GM10248 (cell line): ENCODE results near the gene SEMA6A.

Source experiments
- CTCF ChIA-PET: fragments of 300-600 bp; sonication (Branson Sonifier 250); formaldehyde crosslinking; extraction: SDS; loops from one replicate; lab custom pipeline; 2021; ENCODE audit warnings: antibody characterized with exemption; lab: Yijun Ruan, JAX
- POLR2A ChIA-PET: fragments of 350-650 bp; sonication (Branson Sonifier 250); formaldehyde crosslinking; extraction: SDS; loops from one replicate; lab custom pipeline; 2020; ENCODE audit warnings: antibody characterized with exemption; lab: Yijun Ruan, JAX
- DNase-seq: peaks from one replicate; pipeline ENCODE4 v3.0.0; 2012; ENCODE audit errors: extremely low spot score
- TF ChIP-seq, protein P1 (sequence below): IDR thresholded peaks from 2 replicates; pipeline ENCODE4 v1.5.1; 2012; ENCODE audit warnings: mild to moderate bottlenecking, low read depth; ENCODE audit errors: extremely low read depth, missing control alignments, control extremely low read depth

SEMA6A gene

DNA sequence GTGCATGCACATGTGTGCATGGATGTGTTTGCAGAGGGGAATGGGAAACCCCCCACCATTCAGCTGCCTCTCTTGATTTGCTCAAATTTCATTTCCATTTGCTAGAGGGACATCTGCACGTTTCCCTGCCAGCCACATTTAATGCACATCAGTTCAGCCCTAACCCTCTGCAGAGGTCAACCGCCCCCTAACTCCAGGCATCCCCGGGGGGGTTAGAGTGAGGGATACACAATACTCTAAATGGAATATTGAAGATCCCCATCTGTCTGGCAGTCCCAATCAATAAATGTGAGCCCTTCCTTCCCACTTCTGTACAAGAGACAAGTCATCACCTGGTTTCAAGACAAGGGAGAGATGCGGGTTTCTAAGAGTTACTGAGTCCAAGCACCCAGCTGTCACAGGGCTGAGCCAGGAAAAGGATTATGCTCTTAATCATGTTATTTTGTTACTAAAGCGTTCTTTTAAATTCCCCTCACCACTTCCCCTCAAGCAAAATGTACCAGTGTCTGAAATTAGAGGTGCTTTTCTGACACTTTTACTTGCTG is 134.1 kb downstream of the SEMA6A start:
- POLR2A ChIA-PET, result no interaction called here
- DNase-seq, result no peak
- TF ChIP-seq, protein P1, sequence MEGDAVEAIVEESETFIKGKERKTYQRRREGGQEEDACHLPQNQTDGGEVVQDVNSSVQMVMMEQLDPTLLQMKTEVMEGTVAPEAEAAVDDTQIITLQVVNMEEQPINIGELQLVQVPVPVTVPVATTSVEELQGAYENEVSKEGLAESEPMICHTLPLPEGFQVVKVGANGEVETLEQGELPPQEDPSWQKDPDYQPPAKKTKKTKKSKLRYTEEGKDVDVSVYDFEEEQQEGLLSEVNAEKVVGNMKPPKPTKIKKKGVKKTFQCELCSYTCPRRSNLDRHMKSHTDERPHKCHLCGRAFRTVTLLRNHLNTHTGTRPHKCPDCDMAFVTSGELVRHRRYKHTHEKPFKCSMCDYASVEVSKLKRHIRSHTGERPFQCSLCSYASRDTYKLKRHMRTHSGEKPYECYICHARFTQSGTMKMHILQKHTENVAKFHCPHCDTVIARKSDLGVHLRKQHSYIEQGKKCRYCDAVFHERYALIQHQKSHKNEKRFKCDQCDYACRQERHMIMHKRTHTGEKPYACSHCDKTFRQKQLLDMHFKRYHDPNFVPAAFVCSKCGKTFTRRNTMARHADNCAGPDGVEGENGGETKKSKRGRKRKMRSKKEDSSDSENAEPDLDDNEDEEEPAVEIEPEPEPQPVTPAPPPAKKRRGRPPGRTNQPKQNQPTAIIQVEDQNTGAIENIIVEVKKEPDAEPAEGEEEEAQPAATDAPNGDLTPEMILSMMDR, result no peak
- CTCF ChIA-PET, result interaction anchor here (1.0 to 2.6 kb wide), 5 partner anchors 10 to 63 kb away, joined by 3 to 7 read pairs (median 3); no protein-coding TSS in a partner anchor

DNA sequence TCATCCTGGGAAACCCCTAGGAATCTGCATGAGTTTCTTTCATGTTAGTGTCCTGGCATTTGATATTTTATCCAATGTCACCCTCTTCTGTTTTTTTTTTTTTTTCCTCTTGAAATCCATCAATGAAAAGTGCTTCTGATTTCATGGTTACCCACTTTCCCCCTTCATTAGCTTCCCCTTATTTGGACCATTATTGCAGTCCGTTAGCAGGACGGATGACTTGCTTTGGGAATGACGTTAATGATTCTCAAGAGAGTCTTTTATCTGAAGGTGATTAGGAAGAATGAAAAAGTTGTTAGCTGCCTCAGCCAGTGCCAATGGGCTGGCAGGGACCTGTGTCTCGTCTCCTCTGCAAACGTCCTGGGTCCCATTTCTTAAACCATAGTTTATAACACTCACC is 134.7 kb downstream of the SEMA6A start:
- ChIA-PET CTCF (interaction anchor here (1.4 to 2.6 kb wide), 2 partner anchors 10 kb away, joined by 3 to 7 read pairs; no protein-coding TSS in a partner anchor), POLR2A (no interaction called here)
- TF ChIP-seq, protein P1, result no peak
- DNase-seq, result no peak

DNA sequence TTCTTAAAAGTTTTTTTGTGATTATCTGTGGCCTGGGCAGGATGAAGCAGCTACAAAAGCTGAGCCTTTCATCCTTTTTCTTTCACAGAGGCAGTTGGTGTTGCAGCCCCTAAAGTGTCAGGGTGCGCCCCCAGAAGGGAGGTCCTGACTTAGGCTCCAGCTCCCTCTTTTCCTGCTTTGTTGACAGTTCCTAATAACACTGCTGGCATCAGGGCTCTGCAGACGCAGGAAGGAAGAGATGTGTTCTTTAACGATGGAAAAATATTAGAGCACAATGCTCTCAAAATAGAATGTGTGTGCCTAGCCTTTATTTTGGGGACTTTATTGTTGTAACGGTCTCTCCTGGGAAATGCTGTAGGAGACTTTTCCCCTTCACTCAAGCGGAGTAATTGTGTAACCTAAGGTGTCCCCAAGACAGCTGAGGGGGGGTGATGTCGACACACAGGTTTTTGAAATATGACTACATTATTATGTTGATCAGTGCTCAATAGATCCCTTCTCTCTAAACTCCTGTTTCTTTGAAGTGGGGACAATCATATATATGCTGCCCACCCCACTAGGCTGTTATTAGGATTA is 135.6 kb downstream of the SEMA6A start:
- ChIA-PET CTCF (interaction anchor here (1.4 kb wide), 1 partner anchor 9 kb away, joined by 3 read pairs; no protein-coding TSS in a partner anchor), POLR2A (no interaction called here)
- TF ChIP-seq, protein P1, result no peak
- no peak for DNase-seq

DNA sequence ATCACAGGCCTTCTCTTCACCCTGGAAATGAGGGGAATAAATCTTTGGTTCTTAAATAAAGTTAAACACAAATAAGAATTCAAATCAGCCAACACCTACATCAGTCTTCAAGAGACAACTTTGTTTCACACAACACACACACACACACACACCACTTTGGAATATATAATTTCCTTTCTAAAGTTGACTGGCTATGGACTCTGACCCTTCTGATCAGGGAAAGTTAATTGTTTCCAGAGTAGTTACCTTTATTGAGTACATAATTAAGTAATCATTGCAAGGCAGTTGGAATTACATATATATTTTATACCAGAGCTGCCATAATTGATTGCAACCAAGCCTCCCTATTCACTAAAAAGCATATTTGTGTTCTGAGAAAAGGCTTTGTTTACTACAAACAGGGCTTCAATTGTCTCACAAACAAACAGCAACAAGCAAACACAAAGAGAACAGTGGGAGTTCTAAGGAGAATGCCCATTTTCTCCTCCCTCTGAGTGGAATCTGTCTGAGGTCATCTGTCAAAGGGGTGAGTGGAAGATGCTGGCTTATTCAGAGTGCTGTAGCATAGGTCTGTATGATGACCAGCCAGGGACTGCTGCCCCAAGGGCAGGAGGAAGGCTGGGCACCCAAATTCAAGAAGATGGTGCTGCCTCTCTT is 136.6 kb downstream of the SEMA6A start:
- POLR2A ChIA-PET, result no interaction called here
- CTCF ChIA-PET, result no interaction called here
- DNase-seq, result no peak
- TF ChIP-seq, protein P1, result no peak

DNA sequence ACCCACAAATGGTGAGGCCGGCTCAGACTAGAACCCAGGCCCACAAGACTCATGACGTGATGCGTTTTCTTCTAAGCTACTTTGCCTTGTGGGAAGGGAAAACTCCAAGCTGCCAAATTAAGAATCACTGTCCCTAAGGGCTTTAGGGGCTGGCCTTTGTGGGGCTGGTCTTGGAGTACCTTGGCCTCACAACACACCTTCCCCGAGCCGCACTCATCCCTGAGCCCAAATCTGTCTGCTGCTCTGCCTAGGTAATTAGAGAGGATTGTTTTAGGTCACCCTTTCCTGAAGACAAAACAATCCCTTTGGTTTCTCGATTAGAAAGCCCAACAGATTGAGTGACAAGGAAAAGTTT is 137.3 kb downstream of the SEMA6A start:
- DNase-seq, result no peak
- CTCF ChIA-PET, result no interaction called here
- POLR2A ChIA-PET, result no interaction called here
- TF ChIP-seq, protein P1, result no peak

DNA sequence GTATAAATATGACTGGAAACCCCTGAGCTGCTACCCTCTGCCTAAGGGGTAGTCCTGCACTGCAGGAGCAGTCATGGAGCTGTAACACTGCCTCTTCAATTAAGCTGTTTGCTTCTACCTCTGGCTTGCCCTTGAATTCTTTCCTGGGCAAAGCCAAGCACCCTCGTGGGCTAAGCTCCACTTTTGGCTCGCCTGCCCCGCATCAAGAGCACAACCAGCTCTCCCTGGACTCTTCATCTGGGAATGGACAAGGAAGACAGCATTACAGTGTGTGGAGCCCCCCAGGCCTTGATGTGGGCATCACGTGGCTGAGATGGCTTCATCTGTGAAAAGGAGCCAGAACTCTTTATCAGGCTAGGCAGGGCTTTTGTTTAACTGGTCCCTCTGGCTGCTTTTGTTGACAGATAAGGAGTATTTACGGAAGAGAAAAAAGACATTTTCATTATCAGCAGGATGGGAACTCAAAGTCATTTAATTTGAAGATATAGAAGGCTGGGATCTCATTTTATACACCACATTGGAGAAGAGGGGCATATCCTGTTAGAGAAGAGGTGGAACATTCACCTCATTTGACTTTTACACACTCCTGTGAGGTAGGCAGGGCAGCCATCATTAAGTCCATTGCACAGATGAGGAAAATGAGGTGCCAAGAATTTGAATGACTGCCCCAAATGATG is 137.8 kb downstream of the SEMA6A start:
- no peak for DNase-seq
- POLR2A ChIA-PET, result no interaction called here
- CTCF ChIA-PET, result interaction anchor here (1.0 kb wide), 2 partner anchors 30 to 299 kb away, joined by 3 read pairs; no protein-coding TSS in a partner anchor
- TF ChIP-seq, protein P1, result no peak
